ENCODE measurements around the gene STX18.
"Not testable (repeated sequence)": the region's sequence is repeated elsewhere in the genome, so short reads cannot be mapped to it uniquely, and the experiment has no call there.

The STX18 gene

GRCh38 chr4:4507923-4508322 lies 33.9 kb downstream of the STX18 start:
- no peak for DNase-seq

- DNase-seq = no peak
These were observed 34.4 kb downstream of the STX18 start for GRCh38 chr4:4507403-4507802.

GRCh38 chr4:4506961-4507360 lies 34.9 kb downstream of the STX18 start:
- DNase-seq = no peak

- DNase-seq = not testable (repeated sequence)
These were observed 36.6 kb downstream of the STX18 start for GRCh38 chr4:4505211-4505610.

DNA sequence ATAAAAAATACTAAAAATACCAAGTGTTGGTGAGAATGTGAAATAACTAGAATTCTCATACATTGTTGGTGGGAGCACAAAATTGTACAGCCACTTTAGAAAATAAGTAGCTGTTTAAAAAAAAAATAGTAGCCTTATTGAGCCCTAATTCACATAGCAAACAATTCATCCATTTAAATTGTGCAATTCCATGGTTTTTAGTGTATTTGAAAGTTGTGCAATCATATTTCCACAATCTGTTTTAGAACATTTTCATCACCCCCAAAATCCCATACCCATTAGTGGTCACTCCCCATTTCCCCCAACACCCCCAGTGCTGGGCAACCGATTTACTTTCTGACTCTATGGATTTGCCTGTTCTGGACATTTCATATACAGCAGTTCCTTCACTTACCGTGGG lies 37.1 kb downstream of the STX18 start:
- no peak for DNase-seq

GRCh38 chr4:4502694-4503311 lies 39.0 kb downstream of the STX18 start:
- peak in 1 of 2 donors; percentile 31 for DNase-seq

DNA sequence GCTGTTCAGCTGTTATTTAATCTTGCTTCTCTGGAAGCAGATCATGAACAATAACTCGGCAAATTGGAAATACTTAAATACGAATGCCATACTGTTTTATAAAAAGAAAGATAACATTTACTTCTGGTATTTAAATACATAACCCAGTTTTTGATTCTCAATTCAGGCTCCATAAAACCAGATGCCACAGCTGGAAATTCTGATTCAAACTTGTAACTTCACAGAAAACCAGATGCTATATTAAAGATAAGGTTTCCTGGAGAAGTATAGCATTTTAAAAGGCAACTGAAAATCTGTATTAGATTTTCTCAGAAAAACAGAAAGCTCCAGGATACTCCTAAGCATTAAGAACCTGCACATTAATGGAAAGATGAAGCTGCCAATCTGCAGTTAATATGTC lies 40.2 kb downstream of the STX18 start:
- no peak for DNase-seq

GRCh38 chr4:4499438-4500123 lies 42.3 kb downstream of the STX18 start:
- DNase-seq = no peak

- DNase-seq = peak in 1 of 2 donors; percentile 47
These were observed 45.1 kb downstream of the STX18 start for GRCh38 chr4:4496592-4497372.

GRCh38 chr4:4494882-4495281 lies 47.0 kb downstream of the STX18 start:
- DNase-seq = no peak

DNA sequence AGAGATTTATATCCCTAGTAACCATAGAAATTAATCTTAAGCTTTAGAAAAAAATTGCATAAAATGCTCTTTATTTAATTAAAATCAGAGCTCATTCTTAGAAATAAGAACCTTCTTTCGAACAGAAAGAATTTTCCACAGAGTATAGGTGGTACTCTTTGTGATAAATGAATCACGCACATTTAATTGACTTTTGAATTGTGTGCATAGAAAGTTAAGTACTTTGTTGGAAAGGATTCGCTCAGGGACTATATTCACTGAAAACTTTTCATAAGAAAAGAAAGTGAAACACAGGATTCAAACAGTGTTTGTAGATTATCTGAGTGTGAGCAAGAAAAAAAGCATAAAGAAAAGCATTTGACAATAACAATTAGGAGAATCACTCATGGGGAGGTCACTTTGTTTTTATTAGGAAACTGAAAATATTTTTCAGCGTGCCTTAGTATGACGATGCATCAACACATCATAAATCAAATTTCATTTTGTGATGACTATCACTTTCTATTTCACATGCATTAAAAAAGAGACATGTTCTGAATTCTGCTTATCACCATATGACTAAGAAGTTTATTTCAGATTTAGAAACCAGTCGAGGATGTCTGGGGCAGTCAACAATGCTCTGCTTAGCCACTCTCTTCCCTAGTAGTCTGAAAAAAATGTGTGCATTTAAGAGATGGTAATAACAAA lies 49.5 kb downstream of the STX18 start:
- no peak for DNase-seq

GRCh38 chr4:4491396-4491893 lies 50.4 kb downstream of the STX18 start:
- DNase-seq = no peak

GRCh38 chr4:4490816-4491215 lies 51.0 kb downstream of the STX18 start:
- DNase-seq = no peak

DNA sequence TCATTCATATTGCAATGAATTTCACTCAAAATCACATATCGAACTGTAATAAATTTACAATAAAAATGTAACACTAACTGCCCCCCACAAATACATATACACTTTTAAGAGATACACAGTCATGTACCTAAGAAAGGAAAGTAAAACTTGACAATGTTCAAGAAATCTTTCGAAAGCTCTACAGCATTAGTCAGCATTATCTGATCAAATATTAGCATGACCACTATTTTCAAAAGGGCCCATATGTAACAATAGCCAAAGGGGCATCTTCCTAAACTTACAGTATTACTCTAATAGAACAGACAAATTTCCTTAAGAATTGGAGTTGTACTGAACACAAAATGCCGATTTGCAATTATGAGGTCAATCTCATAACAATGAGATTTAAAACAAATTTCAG lies 51.8 kb downstream of the STX18 start:
- DNase-seq = no peak

DNA sequence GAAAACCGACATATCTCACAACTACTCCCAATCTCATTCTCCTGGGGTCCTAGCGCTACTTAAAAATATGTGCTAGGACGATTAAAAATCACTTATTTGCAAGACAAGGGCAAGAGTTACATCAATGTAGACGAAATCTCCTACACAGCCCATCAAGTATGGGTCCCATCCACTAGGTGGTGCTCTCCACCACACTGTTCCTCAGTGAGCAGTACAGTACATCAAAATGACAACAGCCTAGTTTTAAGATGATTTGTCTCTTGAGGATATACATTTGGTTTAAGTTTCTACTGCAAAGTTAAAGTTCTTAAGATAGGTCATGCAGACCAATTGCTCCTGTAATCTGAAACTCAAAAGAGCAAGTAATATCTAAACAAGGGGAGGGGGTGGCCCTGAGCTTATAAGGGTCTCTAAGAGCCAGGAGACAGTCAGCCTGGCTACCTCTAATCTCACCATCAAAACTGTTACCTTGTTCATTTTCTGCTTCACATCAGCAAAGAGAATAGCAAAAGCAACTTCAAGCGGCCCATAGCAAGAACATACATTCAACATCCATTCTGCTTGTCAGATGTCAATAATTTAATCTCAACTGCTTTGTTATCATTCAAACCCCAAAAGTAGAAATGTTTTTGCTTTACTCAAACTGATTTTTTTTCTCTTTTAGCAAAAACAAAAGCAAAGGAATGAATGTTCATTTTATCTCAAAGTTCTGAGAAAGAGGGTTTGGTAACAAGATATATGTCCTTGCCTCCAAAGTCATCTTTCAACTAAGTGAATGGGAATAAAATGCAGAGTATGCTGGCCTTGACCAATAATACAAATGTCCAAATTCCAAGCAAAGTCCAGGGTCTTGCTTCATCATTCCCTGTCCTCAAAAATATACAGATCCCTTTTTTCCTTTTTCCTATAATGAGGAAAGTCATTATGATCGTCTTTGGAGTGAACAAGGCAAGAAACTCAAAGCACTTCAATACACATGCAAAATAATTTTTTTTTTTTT lies 53.1 kb downstream of the STX18 start:
- peak; percentile 74 to 82 for DNase-seq

GRCh38 chr4:4486969-4487368 lies 54.9 kb downstream of the STX18 start:
- no peak for DNase-seq

DNA sequence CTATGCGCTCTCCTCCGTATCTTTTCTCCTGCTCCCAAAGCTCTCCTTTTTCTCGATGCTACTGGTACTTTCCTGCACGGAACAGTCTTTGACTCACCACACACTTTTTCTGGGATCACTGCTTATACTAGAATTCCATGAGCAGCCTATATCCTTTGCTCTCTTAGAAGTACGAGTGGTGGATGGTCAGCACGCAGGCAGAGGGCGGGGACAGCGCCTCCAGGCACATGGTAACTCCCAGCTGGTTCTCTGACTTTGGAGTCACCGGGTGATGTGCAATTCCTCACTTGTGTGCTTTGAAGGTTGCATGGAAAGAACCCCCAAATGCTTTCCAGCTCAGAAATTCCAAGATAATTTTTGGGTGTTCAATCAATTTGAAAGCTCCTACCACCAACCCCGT lies 56.0 kb downstream of the STX18 start:
- no peak for DNase-seq

GRCh38 chr4:4481399-4481994 lies 60.4 kb downstream of the STX18 start:
- no peak for DNase-seq

DNA sequence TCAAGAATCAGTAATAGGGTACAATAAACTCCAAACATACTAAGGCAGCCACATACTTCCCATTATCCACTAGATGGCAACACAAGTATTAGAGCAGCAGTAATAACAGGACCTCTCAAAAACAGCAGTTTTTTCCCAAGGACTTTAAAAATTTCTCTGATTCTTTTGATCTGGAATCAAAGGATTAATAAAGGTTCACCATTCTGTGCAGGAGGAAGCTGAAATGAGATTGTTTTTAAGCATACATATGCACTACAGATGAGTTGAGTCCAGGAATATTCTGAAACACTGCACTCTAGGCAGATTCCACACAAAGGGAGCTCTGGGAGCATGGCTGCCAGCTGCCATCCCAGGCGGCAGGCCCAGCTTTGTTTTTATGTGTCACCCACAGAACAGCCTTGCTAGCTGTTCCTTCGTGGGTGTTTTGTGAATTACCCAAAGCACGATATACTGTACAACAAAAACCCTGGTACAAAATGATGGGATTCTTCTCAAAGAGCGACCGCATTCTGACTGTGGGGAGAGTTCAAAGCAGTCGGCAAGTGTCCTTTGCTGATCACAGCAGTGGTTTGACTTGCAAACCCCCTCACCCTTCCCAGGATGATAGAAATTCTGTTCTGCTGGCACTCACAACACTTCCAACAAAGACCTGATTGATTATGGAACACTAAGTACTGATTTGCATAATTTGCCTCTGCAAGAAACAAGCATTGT lies 61.0 kb downstream of the STX18 start:
- peak in 1 of 2 donors; percentile 7 for DNase-seq

GRCh38 chr4:4480205-4480604 lies 61.6 kb downstream of the STX18 start:
- DNase-seq = no peak

GRCh38 chr4:4479366-4479765 lies 62.5 kb downstream of the STX18 start:
- no peak for DNase-seq
